ENCODE data around the gene FAXDC2.

GRCh38 chr5:154861946-154862345 is 11.5 kb upstream of the FAXDC2 start:
- TF ChIP-seq MAFK (IDR thresholded peaks at IDR 0.05; ENCODE audit: low read length): no peak
- no peak for TF ChIP-seq MEF2A (IDR thresholded peaks at IDR 0.05; ENCODE audit: control insufficient read depth, low read depth, low read length)
- no peak for TF ChIP-seq IFI16 (CRISPR knock-in tag; IDR thresholded peaks at IDR 0.05)
- TF ChIP-seq RFX5 (IDR thresholded peaks at IDR 0.05; ENCODE audit: low read depth, low read length): no peak
- no peak for TF ChIP-seq EP300 (IDR thresholded peaks at IDR 0.05; ENCODE audit: low read length)
- TF ChIP-seq CEBPB (tag; IDR thresholded peaks at IDR 0.05): no peak
- no peak for TF ChIP-seq CHD7 (IDR thresholded peaks at IDR 0.05; ENCODE audit: low read depth, low read length)
- TF ChIP-seq REST (IDR thresholded peaks at IDR 0.05; ENCODE audit: borderline replicate concordance): no peak
- no peak for TF ChIP-seq REST (CRISPR knock-in tag; IDR thresholded peaks at IDR 0.05; ENCODE audit: low read depth)
- TF ChIP-seq MYC (IDR thresholded peaks at IDR 0.05; ENCODE audit: low read depth, low read length): no peak
- TF ChIP-seq MYC (CRISPR knock-in tag; IDR thresholded peaks at IDR 0.05; ENCODE audit: borderline replicate concordance, low read depth): no peak
- no peak for TF ChIP-seq TAF1 (IDR thresholded peaks at IDR 0.05; ENCODE audit: control insufficient read depth, extremely low read depth, insufficient read depth, low read length, severe bottlenecking)

All from K562 (cell line).